CD8-positive, alpha-beta memory T cell (primary cell): ENCODE measurements around the gene GABRD. TPM values are rescaled to one million over a fixed set of nuclear protein-coding genes. Genes with fewer than 3 reads are reported as not detected.

ENCODE experiments used
- CTCF ChIA-PET: fragments of 350-600 bp; sonication (Branson Sonifier 250); formaldehyde crosslinking; loops from one replicate; lab custom pipeline; 2021; ENCODE audit warnings: antibody characterized with exemption; lab: Charles Lee
- POLR2A ChIA-PET: fragments of 350-600 bp; sonication (Branson Sonifier 250); formaldehyde crosslinking; loops from one replicate; lab custom pipeline; 2021; ENCODE audit warnings: antibody characterized with exemption; lab: Charles Lee
- DNase-seq, 5 donors: peaks; one replicate each; pipeline versions ENCODE4 v3.0.0 to v3.0.0-alpha.2; 2020 to 2022; ENCODE audit warnings: mixed read lengths in 1 of 5
- H3K27ac ChIP-seq: one replicate; pipeline ENCODE4 v1.7.0; 2013; ENCODE audit warnings: low read depth, mild to moderate bottlenecking, low read length, moderate library complexity
- H3K27me3 ChIP-seq: 2 replicates; pipeline ENCODE4 v1.7.0; 2013; ENCODE audit warnings: low read length, mild to moderate bottlenecking; ENCODE audit not compliant: insufficient read depth, poor library complexity, severe bottlenecking
- H3K36me3 ChIP-seq: 2 replicates; pipeline ENCODE4 v1.7.0; 2013; ENCODE audit warnings: mild to moderate bottlenecking, low read length, moderate library complexity; ENCODE audit not compliant: insufficient read depth
- H3K4me1 ChIP-seq: 2 replicates; pipeline ENCODE4 v1.7.0; 2013; ENCODE audit warnings: mild to moderate bottlenecking, low read length, moderate library complexity; ENCODE audit not compliant: insufficient read depth
- H3K4me3 ChIP-seq: 2 replicates; pipeline ENCODE4 v1.7.0; 2013; ENCODE audit warnings: mild to moderate bottlenecking, low read length
- H3K9me3 ChIP-seq: 2 replicates; pipeline ENCODE4 v1.7.0; 2013; ENCODE audit warnings: mild to moderate bottlenecking, low read length
- H3K27ac Mint-ChIP-seq, 8 donors: one replicate each; pipeline ENCODE4 v1.8.0; 2020 to 2021; ENCODE audit warnings: mixed read lengths in 8 of 8, mild to moderate bottlenecking in 6 of 8, inconsistent platforms in 3 of 8, moderate library complexity in 3 of 8
- H3K27me3 Mint-ChIP-seq, 2 donors: one replicate each; pipeline ENCODE4 v1.8.0; 2020 to 2021; ENCODE audit warnings: mixed read lengths in 2 of 2, mild to moderate bottlenecking in 1 of 2, moderate library complexity in 1 of 2
- H3K36me3 Mint-ChIP-seq, 3 donors: one replicate each; pipeline ENCODE4 v1.8.0; 2020 to 2021; ENCODE audit warnings: mixed read lengths in 3 of 3, inconsistent platforms in 1 of 3, mild to moderate bottlenecking in 1 of 3
- H3K4me1 Mint-ChIP-seq, 3 donors: one replicate each; pipeline ENCODE4 v1.8.0; 2020 to 2021; ENCODE audit warnings: mixed read lengths in 3 of 3, inconsistent platforms in 1 of 3, mild to moderate bottlenecking in 1 of 3
- H3K4me3 Mint-ChIP-seq, 7 donors: one replicate each; pipeline ENCODE4 v1.8.0; 2020 to 2021; ENCODE audit warnings: mixed read lengths in 7 of 7, mild to moderate bottlenecking in 6 of 7, moderate library complexity in 4 of 7, inconsistent platforms in 2 of 7
- H3K9me3 Mint-ChIP-seq, 5 donors: one replicate each; pipeline ENCODE4 v1.8.0; 2020 to 2022; ENCODE audit warnings: mixed read lengths in 5 of 5, mild to moderate bottlenecking in 3 of 5, moderate library complexity in 2 of 5, inconsistent platforms in 1 of 5
- polyA plus RNA-seq: library from polyadenylated mRNA; unstranded; fragments of 300-500 nt; fragmentation: Illumina TruSeq; gene quantifications from one replicate; pipeline ENCODE4 v1.2.3, GENCODE V29; 2021
- total RNA-seq, 2 experiments: library from RNA; stranded (reverse); gene quantifications; one replicate each; pipeline ENCODE4 v1.2.3, GENCODE V29; 2021

The GABRD gene
- total and polyA plus RNA-seq, 3 experiments from 2014 or later, result not detected

DNA sequence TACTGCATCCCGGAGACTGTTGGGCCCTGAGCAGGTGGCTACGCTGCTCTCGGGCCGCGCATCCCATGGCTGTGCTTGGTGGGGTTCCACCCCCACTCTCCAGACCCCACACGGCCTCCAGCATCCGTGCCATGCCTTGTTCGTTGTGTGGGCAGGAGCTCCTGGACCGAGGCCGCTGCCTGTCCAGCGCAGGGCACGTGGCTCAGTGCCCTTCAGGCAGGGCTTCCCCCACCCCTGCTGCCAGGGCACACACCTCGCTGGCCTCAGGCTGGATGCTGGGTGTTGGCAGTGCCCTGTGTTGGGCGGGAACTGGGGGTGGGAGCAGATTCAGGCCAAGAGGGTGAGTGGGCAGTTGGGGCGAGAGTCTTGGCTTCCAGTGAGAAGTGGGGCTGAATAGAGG lies 40.9 kb downstream of the GABRD start:
- peaks cover 0 to 2% (median 2%) of the 10 kb centered on the region in 3 donors for H3K4me1 Mint-ChIP-seq
- H3K27ac Mint-ChIP-seq, result no peak overlapping the region
- Histone ChIP-seq H3K27me3 (no peaks in the 10 kb centered on the region), H3K4me3 (no peak overlapping the region), H3K9me3 (no peaks in the 10 kb centered on the region), H3K36me3 (no peaks in the 10 kb centered on the region), H3K27ac (no peak overlapping the region), H3K4me1 (no peaks in the 10 kb centered on the region)
- no peaks in the 10 kb centered on the region for H3K27me3 Mint-ChIP-seq
- no peak for DNase-seq
- H3K36me3 Mint-ChIP-seq, result peaks cover 11 to 83% (median 14%) of the 10 kb centered on the region in 3 donors
- CTCF ChIA-PET, result no interaction called here
- POLR2A ChIA-PET, result no interaction called here
- H3K9me3 Mint-ChIP-seq, result no peaks in the 10 kb centered on the region
- H3K4me3 Mint-ChIP-seq, result no peak overlapping the region

- Mint-ChIP-seq H3K27ac (no peak overlapping the region), H3K9me3 (no peaks in the 10 kb centered on the region), H3K4me3 (no peak overlapping the region), H3K36me3 (peaks cover 11 to 82% (median 15%) of the 10 kb centered on the region in 3 donors), H3K4me1 (peaks cover 0 to 2% (median 2%) of the 10 kb centered on the region in 3 donors), H3K27me3 (no peaks in the 10 kb centered on the region)
- H3K4me3 ChIP-seq, result no peak overlapping the region
- H3K27me3 ChIP-seq, result no peaks in the 10 kb centered on the region
- H3K9me3 ChIP-seq, result no peaks in the 10 kb centered on the region
- CTCF ChIA-PET, result no interaction called here
- H3K4me1 ChIP-seq, result no peaks in the 10 kb centered on the region
- H3K27ac ChIP-seq, result no peak overlapping the region
- POLR2A ChIA-PET, result no interaction called here
- no peak for DNase-seq
- no peaks in the 10 kb centered on the region for H3K36me3 ChIP-seq
Observed at GRCh38 chr1:2060535-2060934, 41.4 kb downstream of the GABRD start.

DNA sequence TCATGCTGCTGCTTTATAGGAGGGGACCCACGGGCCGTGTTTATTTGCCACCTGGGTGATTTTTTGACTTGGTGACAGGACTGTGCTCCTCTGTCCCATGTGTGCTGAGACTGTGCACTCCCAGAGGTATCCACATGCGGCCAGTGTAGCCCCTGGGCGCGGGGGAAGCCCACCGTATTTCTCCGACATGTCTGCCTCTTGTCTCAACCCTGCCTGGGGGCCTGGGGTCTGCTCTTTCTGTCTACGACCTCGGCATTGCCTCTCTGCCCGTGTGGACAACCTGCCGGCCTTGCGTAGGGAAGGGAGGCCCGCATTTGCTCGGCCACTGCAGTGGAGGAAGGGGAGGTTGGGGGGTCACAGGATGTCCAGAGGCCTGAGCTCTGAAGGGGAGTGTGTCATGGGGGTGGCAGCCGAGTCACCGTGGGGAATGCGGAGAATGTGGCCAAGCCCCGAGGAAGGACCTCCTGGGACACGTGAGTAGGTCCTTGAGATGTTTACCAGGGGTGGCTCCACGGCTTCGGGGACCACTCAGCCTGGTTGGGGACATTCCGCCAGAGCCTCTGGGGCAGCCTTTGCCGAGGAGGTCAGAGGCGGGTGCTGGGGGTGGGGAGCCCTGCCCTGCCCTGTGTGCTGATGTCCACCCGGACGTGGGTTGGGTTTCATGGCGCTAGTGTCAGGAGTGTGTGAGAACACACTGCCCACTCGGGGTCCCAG lies 42.1 kb downstream of the GABRD start:
- no peaks in the 10 kb centered on the region for H3K27me3 ChIP-seq
- Mint-ChIP-seq H3K27ac (peak overlapping the region in 1 of 8 donors; percentile 9), H3K9me3 (peaks cover 0 to 1% (median 0%) of the 10 kb centered on the region in 5 donors), H3K36me3 (peaks cover 14 to 83% (median 20%) of the 10 kb centered on the region in 3 donors), H3K4me1 (peaks cover 0 to 8% (median 2%) of the 10 kb centered on the region in 3 donors), H3K27me3 (no peaks in the 10 kb centered on the region), H3K4me3 (no peak overlapping the region)
- H3K9me3 ChIP-seq, result no peaks in the 10 kb centered on the region
- POLR2A ChIA-PET, result no interaction called here
- DNase-seq, result no peak
- no peak overlapping the region for H3K27ac ChIP-seq
- no peaks in the 10 kb centered on the region for H3K4me1 ChIP-seq
- CTCF ChIA-PET, result no interaction called here
- no peak overlapping the region for H3K4me3 ChIP-seq
- no peaks in the 10 kb centered on the region for H3K36me3 ChIP-seq

DNA sequence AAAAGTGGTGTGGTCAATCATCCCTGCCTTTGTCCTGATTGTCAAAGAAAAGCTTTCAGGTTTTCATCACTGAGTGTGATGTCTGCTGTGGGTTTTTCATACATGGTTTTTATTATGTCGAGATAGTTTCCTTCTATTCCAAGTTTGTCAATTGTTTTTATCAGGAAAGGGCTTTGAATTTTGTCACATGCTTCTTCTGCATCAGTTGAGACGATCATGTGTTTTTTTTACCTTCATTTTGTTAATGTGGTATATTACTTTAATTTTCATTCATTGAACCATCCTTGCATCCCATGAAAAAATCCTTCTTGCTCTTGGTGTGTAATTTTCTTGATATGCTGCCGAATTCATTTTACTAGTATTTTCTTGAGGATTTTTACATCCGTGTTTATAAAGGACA lies 46.6 kb downstream of the GABRD start:
- no peak for DNase-seq
- H3K4me3 ChIP-seq, result no peak overlapping the region
- H3K27ac Mint-ChIP-seq, result peak overlapping the region in 1 of 8 donors; percentile 75
- H3K9me3 Mint-ChIP-seq, result peaks cover 0 to 5% (median 0%) of the 10 kb centered on the region in 5 donors
- CTCF ChIA-PET, result no interaction called here
- no peaks in the 10 kb centered on the region for H3K27me3 ChIP-seq
- no peaks in the 10 kb centered on the region for H3K36me3 ChIP-seq
- H3K27me3 Mint-ChIP-seq, result no peaks in the 10 kb centered on the region
- H3K4me1 Mint-ChIP-seq, result peaks cover 4 to 19% (median 9%) of the 10 kb centered on the region in 3 donors
- POLR2A ChIA-PET, result interaction anchor here (0.6 kb wide), 1 partner anchor 183 kb away, joined by 7 read pairs; no protein-coding TSS in a partner anchor
- H3K36me3 Mint-ChIP-seq, result peaks cover 20 to 69% (median 29%) of the 10 kb centered on the region in 3 donors
- H3K4me1 ChIP-seq, result no peaks in the 10 kb centered on the region
- H3K27ac ChIP-seq, result no peak overlapping the region
- no peaks in the 10 kb centered on the region for H3K9me3 ChIP-seq
- H3K4me3 Mint-ChIP-seq, result no peak overlapping the region

DNA sequence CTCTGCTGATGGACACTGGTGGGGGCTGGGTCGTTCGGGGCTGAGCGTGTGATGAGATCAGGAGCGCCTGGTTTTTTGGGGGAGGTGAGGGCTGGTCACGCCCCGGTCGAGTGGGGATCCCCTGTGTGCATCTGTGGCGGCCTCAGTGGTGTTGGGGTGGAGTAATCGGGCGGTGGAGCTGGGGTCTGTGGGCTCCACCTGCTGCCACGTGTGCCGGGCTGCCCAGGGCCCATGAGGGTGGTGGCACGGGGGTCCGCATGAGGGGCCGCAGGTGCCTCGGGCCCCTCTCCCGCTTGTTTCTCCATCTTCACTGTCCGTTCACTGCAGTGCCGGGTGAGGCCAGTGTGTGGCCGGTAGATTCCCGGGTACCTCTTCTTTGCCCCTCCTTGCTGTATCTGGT lies 48.2 kb downstream of the GABRD start:
- Mint-ChIP-seq H3K4me1 (peaks cover 4 to 26% (median 15%) of the 10 kb centered on the region in 3 donors), H3K27me3 (no peaks in the 10 kb centered on the region), H3K4me3 (no peak overlapping the region), H3K27ac (peak overlapping the region in 1 of 8 donors; percentile 43), H3K36me3 (peaks cover 20 to 57% (median 25%) of the 10 kb centered on the region in 3 donors), H3K9me3 (peaks cover 0 to 5% (median 0%) of the 10 kb centered on the region in 5 donors)
- H3K4me1 ChIP-seq, result no peaks in the 10 kb centered on the region
- no peaks in the 10 kb centered on the region for H3K36me3 ChIP-seq
- DNase-seq, result no peak
- POLR2A ChIA-PET, result no interaction called here
- CTCF ChIA-PET, result interaction anchor here (1.1 kb wide), 1 partner anchor 23 kb away, joined by 3 read pairs; no protein-coding TSS in a partner anchor
- no peak overlapping the region for H3K4me3 ChIP-seq
- no peak overlapping the region for H3K27ac ChIP-seq
- no peaks in the 10 kb centered on the region for H3K9me3 ChIP-seq
- no peaks in the 10 kb centered on the region for H3K27me3 ChIP-seq

DNA sequence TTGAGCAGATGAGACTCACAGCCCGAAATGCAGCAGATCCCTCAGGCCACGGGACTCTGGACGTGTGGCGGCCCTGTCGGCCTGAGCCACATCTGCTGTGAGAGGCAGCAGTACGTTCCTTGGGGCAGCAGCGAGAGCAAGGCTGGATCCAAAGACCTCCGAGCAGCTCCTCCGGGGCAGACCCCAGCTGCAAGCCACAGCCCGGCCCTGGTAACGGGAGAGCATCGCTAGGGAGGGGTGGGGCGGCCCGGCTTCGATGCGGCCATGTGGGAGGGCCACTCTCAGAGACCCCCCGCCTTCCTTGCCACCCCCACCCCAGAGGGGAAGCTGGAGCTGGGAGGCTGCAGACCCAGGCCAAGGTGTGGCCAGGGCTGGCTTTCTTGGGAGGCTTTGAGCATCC lies 48.8 kb downstream of the GABRD start:
- Histone ChIP-seq H3K36me3 (no peaks in the 10 kb centered on the region), H3K27ac (no peak overlapping the region), H3K27me3 (no peaks in the 10 kb centered on the region), H3K4me3 (no peak overlapping the region), H3K4me1 (no peaks in the 10 kb centered on the region), H3K9me3 (no peaks in the 10 kb centered on the region)
- CTCF ChIA-PET, result interaction anchor here (1.1 to 1.3 kb wide), 2 partner anchors 17 to 23 kb away, joined by 3 read pairs; no protein-coding TSS in a partner anchor
- H3K9me3 Mint-ChIP-seq, result peaks cover 0 to 5% (median 0%) of the 10 kb centered on the region in 5 donors
- H3K4me1 Mint-ChIP-seq, result peaks cover 4 to 29% (median 15%) of the 10 kb centered on the region in 3 donors
- no peaks in the 10 kb centered on the region for H3K27me3 Mint-ChIP-seq
- DNase-seq, result no peak
- H3K4me3 Mint-ChIP-seq, result peak overlapping the region in 1 of 7 donors; percentile 70
- POLR2A ChIA-PET, result no interaction called here
- H3K36me3 Mint-ChIP-seq, result peaks cover 20 to 54% (median 25%) of the 10 kb centered on the region in 3 donors
- no peak overlapping the region for H3K27ac Mint-ChIP-seq

DNA sequence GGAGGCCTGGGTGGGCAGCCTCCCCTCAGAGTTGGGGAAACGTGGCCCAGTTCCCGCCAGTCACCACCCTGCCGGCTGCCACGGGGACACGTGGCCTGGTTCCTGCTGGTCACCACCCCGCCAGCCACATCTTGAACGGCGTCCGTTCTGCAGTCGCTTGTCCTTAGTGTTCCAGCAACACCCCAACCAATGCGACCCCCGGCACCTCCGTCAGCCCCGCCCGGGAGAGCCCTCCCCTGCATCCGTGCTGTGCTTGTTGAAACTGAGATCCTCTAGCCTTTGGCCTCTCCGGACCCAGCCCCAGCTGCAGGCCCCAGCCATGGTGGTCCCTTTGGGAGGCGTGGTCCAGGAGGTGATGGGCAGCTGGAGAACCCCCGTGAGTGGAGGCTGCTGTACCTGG lies 49.8 kb downstream of the GABRD start:
- peaks cover 4 to 29% (median 15%) of the 10 kb centered on the region in 3 donors for H3K4me1 Mint-ChIP-seq
- no peak for DNase-seq
- Histone ChIP-seq H3K4me1 (no peaks in the 10 kb centered on the region), H3K27ac (no peak overlapping the region), H3K27me3 (no peaks in the 10 kb centered on the region), H3K4me3 (no peak overlapping the region), H3K9me3 (no peaks in the 10 kb centered on the region), H3K36me3 (no peaks in the 10 kb centered on the region)
- H3K9me3 Mint-ChIP-seq, result peaks cover 0 to 5% (median 0%) of the 10 kb centered on the region in 5 donors
- H3K27me3 Mint-ChIP-seq, result no peaks in the 10 kb centered on the region
- no peak overlapping the region for H3K27ac Mint-ChIP-seq
- POLR2A ChIA-PET, result no interaction called here
- H3K36me3 Mint-ChIP-seq, result peaks cover 20 to 48% (median 24%) of the 10 kb centered on the region in 3 donors
- no peak overlapping the region for H3K4me3 Mint-ChIP-seq
- CTCF ChIA-PET, result interaction anchor here (1.3 kb wide), 1 partner anchor 16 kb away, joined by 3 read pairs; no protein-coding TSS in a partner anchor

DNA sequence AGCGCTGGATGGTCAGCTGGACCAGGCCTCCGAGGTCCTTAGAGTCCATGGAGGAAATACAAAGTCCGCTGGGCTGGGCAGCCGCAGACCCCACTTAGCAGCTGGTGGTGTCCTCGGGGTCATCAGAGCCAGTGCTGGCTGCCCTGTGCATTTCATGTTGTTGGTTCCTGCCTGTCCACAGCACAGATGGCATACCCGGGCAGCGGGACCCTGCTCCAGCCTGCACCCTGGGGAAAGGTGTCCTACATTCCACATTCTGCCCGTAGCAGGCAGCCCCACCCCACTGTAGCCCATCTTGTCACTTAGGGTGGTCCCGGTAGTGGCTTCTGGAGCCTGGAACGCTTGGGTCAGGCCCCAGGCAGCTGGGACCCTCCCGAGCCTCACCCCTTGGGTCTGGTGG lies 50.9 kb downstream of the GABRD start:
- no peaks in the 10 kb centered on the region for H3K9me3 ChIP-seq
- Mint-ChIP-seq H3K9me3 (peaks cover 0 to 5% (median 0%) of the 10 kb centered on the region in 5 donors), H3K4me3 (no peak overlapping the region), H3K27me3 (no peaks in the 10 kb centered on the region), H3K36me3 (peaks cover 13 to 43% (median 16%) of the 10 kb centered on the region in 3 donors), H3K4me1 (peaks cover 4 to 27% (median 15%) of the 10 kb centered on the region in 3 donors), H3K27ac (no peak overlapping the region)
- no peak overlapping the region for H3K27ac ChIP-seq
- POLR2A ChIA-PET, result no interaction called here
- no peak for DNase-seq
- H3K4me1 ChIP-seq, result no peaks in the 10 kb centered on the region
- H3K36me3 ChIP-seq, result no peaks in the 10 kb centered on the region
- no peaks in the 10 kb centered on the region for H3K27me3 ChIP-seq
- CTCF ChIA-PET, result no interaction called here
- no peak overlapping the region for H3K4me3 ChIP-seq
